ENCODE measurements around the gene ENDOU. TPM values are rescaled to one million over a fixed set of nuclear protein-coding genes. Genes with fewer than 3 reads are reported as not detected.

The ENDOU gene
- total RNA-seq, 2 experiments from 2014 or later: 0.19 TPM; not detected in 1

DNA sequence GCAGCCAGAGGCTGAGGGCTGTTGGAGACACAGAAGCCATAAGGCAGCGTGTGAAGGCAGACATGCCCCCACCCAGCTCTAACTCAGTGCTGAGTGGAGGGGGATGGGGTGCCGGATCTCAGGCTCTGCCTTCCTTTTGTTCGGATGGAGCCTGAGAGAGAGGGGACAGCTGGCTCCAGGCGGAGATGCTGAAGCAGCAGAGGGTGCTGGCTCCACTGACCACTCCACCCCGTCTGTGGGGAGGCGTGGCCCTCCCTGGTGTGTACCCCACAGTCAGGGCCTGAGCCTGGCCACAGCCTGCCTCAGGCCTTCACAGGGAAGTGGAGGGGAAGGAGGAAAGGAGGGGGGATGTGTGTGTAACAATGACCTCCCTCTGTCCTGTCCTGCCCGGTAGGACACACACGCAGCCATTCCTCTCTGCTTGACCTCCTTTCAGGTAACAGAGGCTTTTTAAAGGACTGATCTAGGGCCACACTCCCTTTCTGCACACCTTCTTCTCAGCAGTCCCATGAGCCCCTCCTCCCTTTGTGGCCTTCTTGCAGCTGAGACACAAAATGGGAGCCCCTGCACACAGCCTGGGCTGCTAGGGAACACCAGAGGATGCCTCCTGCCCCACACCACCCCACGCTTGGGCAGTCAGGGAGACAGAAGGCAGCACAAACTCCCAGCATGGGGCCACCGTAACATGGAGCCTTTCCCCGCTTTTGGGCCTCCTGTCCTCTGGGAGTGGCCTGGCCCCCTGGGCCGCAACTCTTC is 9.6 kb upstream of the ENDOU start:
- Histone ChIP-seq H3K36me3 (ENCODE audit: insufficient read depth, low read length) (no peaks in the 10 kb centered on the region), H3K4me2 (ENCODE audit: low read length) (no peak overlapping the region), H4K20me1 (ENCODE audit: insufficient read depth, low read length) (no peaks in the 10 kb centered on the region), H3K79me2 (ENCODE audit: insufficient read depth, low read depth, low read length) (no peaks in the 10 kb centered on the region), H3K9me3 (ENCODE audit: low read length) (no peaks in the 10 kb centered on the region), H3K4me1 (ENCODE audit: insufficient read depth, low read length, poor library complexity, severe bottlenecking) (peaks cover 9% of the 10 kb centered on the region), H3K4me3 (ENCODE audit: low read depth, low read length, poor library complexity, severe bottlenecking) (no peak overlapping the region), H3K27ac (ENCODE audit: low read depth, low read length, poor library complexity, severe bottlenecking) (no peak overlapping the region), H2AFZ (ENCODE audit: low read length) (no peak overlapping the region), H3K9me2 (ENCODE audit: insufficient read depth, low read length) (no peaks in the 10 kb centered on the region)
- ChIA-PET CTCF (ENCODE audit: unreplicated experiment) (no interaction called here), POLR2A (interaction anchor here (0.5 to 0.9 kb wide), 2 partner anchors 12 to 132 kb away, joined by 3 to 4 read pairs; no protein-coding TSS in a partner anchor)
- DNase-seq (ENCODE audit: low spot score): no peak
- no TSS peak for BruUV-seq (replicated peaks)
- no peak for TF ChIP-seq EZH2phosphoT487 (IDR thresholded peaks at IDR 0.05; ENCODE audit: borderline replicate concordance, low read depth, low read length)
- TF ChIP-seq, protein P1, sequence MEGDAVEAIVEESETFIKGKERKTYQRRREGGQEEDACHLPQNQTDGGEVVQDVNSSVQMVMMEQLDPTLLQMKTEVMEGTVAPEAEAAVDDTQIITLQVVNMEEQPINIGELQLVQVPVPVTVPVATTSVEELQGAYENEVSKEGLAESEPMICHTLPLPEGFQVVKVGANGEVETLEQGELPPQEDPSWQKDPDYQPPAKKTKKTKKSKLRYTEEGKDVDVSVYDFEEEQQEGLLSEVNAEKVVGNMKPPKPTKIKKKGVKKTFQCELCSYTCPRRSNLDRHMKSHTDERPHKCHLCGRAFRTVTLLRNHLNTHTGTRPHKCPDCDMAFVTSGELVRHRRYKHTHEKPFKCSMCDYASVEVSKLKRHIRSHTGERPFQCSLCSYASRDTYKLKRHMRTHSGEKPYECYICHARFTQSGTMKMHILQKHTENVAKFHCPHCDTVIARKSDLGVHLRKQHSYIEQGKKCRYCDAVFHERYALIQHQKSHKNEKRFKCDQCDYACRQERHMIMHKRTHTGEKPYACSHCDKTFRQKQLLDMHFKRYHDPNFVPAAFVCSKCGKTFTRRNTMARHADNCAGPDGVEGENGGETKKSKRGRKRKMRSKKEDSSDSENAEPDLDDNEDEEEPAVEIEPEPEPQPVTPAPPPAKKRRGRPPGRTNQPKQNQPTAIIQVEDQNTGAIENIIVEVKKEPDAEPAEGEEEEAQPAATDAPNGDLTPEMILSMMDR (conservative IDR thresholded peaks at IDR 0.05; ENCODE audit: low read length): no peak
- intact Hi-C loops (cut with micrococcal nuclease; ENCODE audit: unreplicated experiment): no loop called here

DNA sequence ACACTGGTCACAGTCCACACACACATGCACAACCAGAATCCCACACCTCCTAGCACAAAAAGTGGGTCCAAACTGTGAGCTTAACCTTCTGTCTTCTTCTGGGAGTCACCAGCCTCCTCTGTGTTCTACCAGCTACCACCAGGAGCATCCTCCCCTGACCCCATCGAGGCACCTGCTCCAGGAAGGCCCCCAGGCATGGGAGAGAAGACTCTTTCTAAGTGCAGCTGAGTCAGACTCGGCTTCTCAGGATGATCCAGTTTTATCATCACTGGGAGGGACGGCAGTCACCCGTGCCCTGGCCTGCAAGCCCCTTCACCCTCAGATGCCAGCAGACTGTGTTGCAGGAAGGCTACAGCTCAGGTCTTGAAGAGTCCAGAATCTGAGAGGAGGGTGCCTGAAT is 7.9 kb upstream of the ENDOU start:
- no TSS peak for BruUV-seq (replicated peaks)
- no peak overlapping the region for H3K27ac ChIP-seq (ENCODE audit: low read depth, low read length, poor library complexity, severe bottlenecking)
- H3K9me2 ChIP-seq (ENCODE audit: insufficient read depth, low read length): no peaks in the 10 kb centered on the region
- DNase-seq (ENCODE audit: low spot score): no peak
- no peak for TF ChIP-seq EZH2phosphoT487 (IDR thresholded peaks at IDR 0.05; ENCODE audit: borderline replicate concordance, low read depth, low read length)
- TF ChIP-seq, protein P1 (conservative IDR thresholded peaks at IDR 0.05; ENCODE audit: low read length): no peak
- no peak overlapping the region for H3K4me2 ChIP-seq (ENCODE audit: low read length)
- H3K4me3 ChIP-seq (ENCODE audit: low read depth, low read length, poor library complexity, severe bottlenecking): no peak overlapping the region
- ChIA-PET CTCF (ENCODE audit: unreplicated experiment) (interaction anchor here (0.6 to 3.8 kb wide), 2 partner anchors 8 to 14 kb away, joined by 3 to 12 read pairs; no protein-coding TSS in a partner anchor), POLR2A (interaction anchor here (0.8 to 3.5 kb wide), 3 partner anchors 8 to 42 kb away, joined by 3 to 24 read pairs (median 4); no protein-coding TSS in a partner anchor)
- no peaks in the 10 kb centered on the region for H4K20me1 ChIP-seq (ENCODE audit: insufficient read depth, low read length)
- H3K36me3 ChIP-seq (ENCODE audit: insufficient read depth, low read length): no peaks in the 10 kb centered on the region
- H3K9me3 ChIP-seq (ENCODE audit: low read length): no peaks in the 10 kb centered on the region
- no peak overlapping the region for H2AFZ ChIP-seq (ENCODE audit: low read length)
- no peaks in the 10 kb centered on the region for H3K4me1 ChIP-seq (ENCODE audit: insufficient read depth, low read length, poor library complexity, severe bottlenecking)
- intact Hi-C loops (cut with micrococcal nuclease; ENCODE audit: unreplicated experiment): no loop called here
- no peaks in the 10 kb centered on the region for H3K79me2 ChIP-seq (ENCODE audit: insufficient read depth, low read depth, low read length)

DNA sequence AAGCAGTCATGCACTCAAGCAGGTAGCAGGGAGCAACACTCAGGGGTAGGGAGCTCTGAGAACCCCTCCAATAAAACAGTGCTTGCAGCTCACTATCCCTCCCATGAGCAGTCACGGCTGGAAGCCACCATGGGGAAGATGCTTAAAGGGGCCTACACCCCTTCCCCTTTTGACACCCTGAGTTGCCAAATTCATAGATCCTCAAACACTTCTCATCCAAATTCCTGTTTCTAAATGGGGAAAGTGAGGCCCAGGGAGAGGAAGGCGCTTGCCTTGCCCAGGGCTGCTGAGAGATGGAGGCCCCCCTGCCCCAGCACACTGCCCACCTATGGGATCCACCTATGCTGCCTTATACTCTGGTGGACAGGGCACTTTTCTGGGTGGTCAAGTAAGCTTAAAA is 7.2 kb upstream of the ENDOU start:
- Histone ChIP-seq H3K4me3 (ENCODE audit: low read depth, low read length, poor library complexity, severe bottlenecking) (no peak overlapping the region), H3K79me2 (ENCODE audit: insufficient read depth, low read depth, low read length) (no peaks in the 10 kb centered on the region), H2AFZ (ENCODE audit: low read length) (no peak overlapping the region), H3K4me1 (ENCODE audit: insufficient read depth, low read length, poor library complexity, severe bottlenecking) (no peaks in the 10 kb centered on the region), H3K9me2 (ENCODE audit: insufficient read depth, low read length) (no peaks in the 10 kb centered on the region), H4K20me1 (ENCODE audit: insufficient read depth, low read length) (no peaks in the 10 kb centered on the region), H3K9me3 (ENCODE audit: low read length) (no peaks in the 10 kb centered on the region), H3K4me2 (ENCODE audit: low read length) (no peak overlapping the region), H3K36me3 (ENCODE audit: insufficient read depth, low read length) (no peaks in the 10 kb centered on the region), H3K27ac (ENCODE audit: low read depth, low read length, poor library complexity, severe bottlenecking) (no peak overlapping the region)
- CTCF ChIA-PET (ENCODE audit: unreplicated experiment): interaction anchor here (0.6 to 3.8 kb wide), 4 partner anchors 9 to 386 kb away, joined by 3 to 12 read pairs (median 4); no protein-coding TSS in a partner anchor
- BruUV-seq (replicated peaks): no TSS peak
- POLR2A ChIA-PET: interaction anchor here (1.5 to 3.5 kb wide), 2 partner anchors 8 to 43 kb away, joined by 3 to 24 read pairs; no protein-coding TSS in a partner anchor
- no peak for DNase-seq (ENCODE audit: low spot score)
- TF ChIP-seq EZH2phosphoT487 (IDR thresholded peaks at IDR 0.05; ENCODE audit: borderline replicate concordance, low read depth, low read length): no peak
- TF ChIP-seq, protein P1 (conservative IDR thresholded peaks at IDR 0.05; ENCODE audit: low read length): no peak
- intact Hi-C loops (cut with micrococcal nuclease; ENCODE audit: unreplicated experiment): no loop called here
